ENCODE data around the gene LTBP3.

The LTBP3 gene

GRCh38 chr11:65584106-65584505 is 25.9 kb upstream of the LTBP3 start:
- no peak for DNase-seq (ENCODE audit: low read depth)
- no peak for TF ChIP-seq POLR2A (IDR thresholded peaks at IDR 0.05; ENCODE audit: extremely low read depth, insufficient read length)
- TF ChIP-seq MAX (IDR thresholded peaks at IDR 0.05; ENCODE audit: low read depth, low read length) = no peak
- TF ChIP-seq CTCF (IDR thresholded peaks at IDR 0.05; ENCODE audit: low read depth, low read length) = no peak
- no peak for TF ChIP-seq MYC (IDR thresholded peaks at IDR 0.05; ENCODE audit: low read depth, low read length)

GRCh38 chr11:65583589-65583988 is 25.4 kb upstream of the LTBP3 start:
- no peak for DNase-seq (ENCODE audit: low read depth)
- no peak for TF ChIP-seq MYC (IDR thresholded peaks at IDR 0.05; ENCODE audit: low read depth, low read length)
- no peak for TF ChIP-seq POLR2A (IDR thresholded peaks at IDR 0.05; ENCODE audit: extremely low read depth, insufficient read length)
- TF ChIP-seq CTCF (IDR thresholded peaks at IDR 0.05; ENCODE audit: low read depth, low read length) = no peak
- TF ChIP-seq MAX (IDR thresholded peaks at IDR 0.05; ENCODE audit: low read depth, low read length) = no peak
- H3K4me3 ChIP-seq (ENCODE audit: low read depth, low read length) = no peak overlapping the region

More at GRCh38 chr11:65584106-65584505, 25.9 kb upstream of the LTBP3 start:
- no peak overlapping the region for H3K4me3 ChIP-seq (ENCODE audit: low read depth, low read length)

- TF ChIP-seq CTCF (IDR thresholded peaks at IDR 0.05; ENCODE audit: low read depth, low read length) (no peak), MYC (IDR thresholded peaks at IDR 0.05; ENCODE audit: low read depth, low read length) (no peak), POLR2A (IDR thresholded peaks at IDR 0.05; ENCODE audit: extremely low read depth, insufficient read length) (no peak), MAX (IDR thresholded peaks at IDR 0.05; ENCODE audit: low read depth, low read length) (no peak)
- DNase-seq (ENCODE audit: low read depth) = no peak
- H3K4me3 ChIP-seq (ENCODE audit: low read depth, low read length) = no peak overlapping the region
Observed at GRCh38 chr11:65581928-65582327, 23.8 kb upstream of the LTBP3 start.

- no peak overlapping the region for H3K4me3 ChIP-seq (ENCODE audit: low read depth, low read length)
- no peak for TF ChIP-seq MAX (IDR thresholded peaks at IDR 0.05; ENCODE audit: low read depth, low read length)
- TF ChIP-seq MYC (IDR thresholded peaks at IDR 0.05; ENCODE audit: low read depth, low read length) = no peak
- no peak for TF ChIP-seq POLR2A (IDR thresholded peaks at IDR 0.05; ENCODE audit: extremely low read depth, insufficient read length)
- TF ChIP-seq CTCF (IDR thresholded peaks at IDR 0.05; ENCODE audit: low read depth, low read length) = no peak
- DNase-seq (ENCODE audit: low read depth) = no peak
Observed at GRCh38 chr11:65580756-65581155, 22.6 kb upstream of the LTBP3 start.

GRCh38 chr11:65580031-65580692 is 22.0 kb upstream of the LTBP3 start:
- no peak overlapping the region for H3K4me3 ChIP-seq (ENCODE audit: low read depth, low read length)
- TF ChIP-seq CTCF (IDR thresholded peaks at IDR 0.05; ENCODE audit: low read depth, low read length) (no peak), MYC (IDR thresholded peaks at IDR 0.05; ENCODE audit: low read depth, low read length) (no peak), POLR2A (IDR thresholded peaks at IDR 0.05; ENCODE audit: extremely low read depth, insufficient read length) (no peak), MAX (IDR thresholded peaks at IDR 0.05; ENCODE audit: low read depth, low read length) (no peak)
- no peak for DNase-seq (ENCODE audit: low read depth)
